Calu3 (cell line): ENCODE measurements around the gene OSBP2. TPM values are rescaled to one million over a fixed set of nuclear protein-coding genes. Genes with fewer than 3 reads are reported as not detected.

Experiments used
- BruUV-seq: library from RNA; stranded (reverse); fragments of 400-500 nt; replicated peaks from 2 replicates; lab custom pipeline; 2021; lab: Mats Ljungman, UMichigan
- CTCF ChIA-PET: fragments of 300-600 bp; sonication (Branson Sonifier 250); formaldehyde crosslinking; loops from one replicate; lab custom pipeline; 2022; ENCODE audit warnings: antibody characterized with exemption; lab: Charles Lee
- DNase-seq: peaks from one replicate; pipeline ENCODE4 v3.0.0; 2022
- H3K27ac Mint-ChIP-seq: one replicate; pipeline ENCODE4 v1.8.0; 2022; ENCODE audit warnings: mixed read lengths; ENCODE audit not compliant: unreplicated experiment
- H3K27me3 Mint-ChIP-seq: one replicate; pipeline ENCODE4 v1.8.0; 2022; ENCODE audit warnings: mixed read lengths; ENCODE audit not compliant: unreplicated experiment
- H3K36me3 Mint-ChIP-seq: one replicate; pipeline ENCODE4 v1.8.0; 2022; ENCODE audit warnings: mild to moderate bottlenecking, moderate library complexity, mixed read lengths; ENCODE audit not compliant: insufficient read depth, unreplicated experiment
- H3K4me1 Mint-ChIP-seq: one replicate; pipeline ENCODE4 v1.8.0; 2022; ENCODE audit warnings: mild to moderate bottlenecking, low read depth, mixed read lengths; ENCODE audit not compliant: unreplicated experiment
- H3K4me3 Mint-ChIP-seq: one replicate; pipeline ENCODE4 v1.8.0; 2022; ENCODE audit warnings: mild to moderate bottlenecking, low read depth, moderate library complexity, mixed read lengths; ENCODE audit not compliant: unreplicated experiment
- H3K9me3 Mint-ChIP-seq: one replicate; pipeline ENCODE4 v1.8.0; 2022; ENCODE audit warnings: low read depth, mixed read lengths; ENCODE audit not compliant: unreplicated experiment
- intact Hi-C: fragments of 100-400 bp; cut with micrococcal nuclease; formaldehyde crosslinking; loops from one replicate; pipeline ENCODE4 v1.10.0; 2022; ENCODE audit not compliant: unreplicated experiment
- total RNA-seq: library from RNA; stranded (reverse); gene quantifications from 2 replicates; pipeline ENCODE4 v1.2.3, GENCODE V29; 2022
- TF ChIP-seq, protein P1 (sequence below): fragments of 200-600 bp; IDR thresholded peaks from one replicate; pipeline ENCODE4 v1.8.0; 2022; ENCODE audit warnings: antibody characterized with exemption; ENCODE audit not compliant: unreplicated experiment

The OSBP2 gene
- total RNA-seq, 1 experiment from 2014 or later: 5.2 TPM

DNA sequence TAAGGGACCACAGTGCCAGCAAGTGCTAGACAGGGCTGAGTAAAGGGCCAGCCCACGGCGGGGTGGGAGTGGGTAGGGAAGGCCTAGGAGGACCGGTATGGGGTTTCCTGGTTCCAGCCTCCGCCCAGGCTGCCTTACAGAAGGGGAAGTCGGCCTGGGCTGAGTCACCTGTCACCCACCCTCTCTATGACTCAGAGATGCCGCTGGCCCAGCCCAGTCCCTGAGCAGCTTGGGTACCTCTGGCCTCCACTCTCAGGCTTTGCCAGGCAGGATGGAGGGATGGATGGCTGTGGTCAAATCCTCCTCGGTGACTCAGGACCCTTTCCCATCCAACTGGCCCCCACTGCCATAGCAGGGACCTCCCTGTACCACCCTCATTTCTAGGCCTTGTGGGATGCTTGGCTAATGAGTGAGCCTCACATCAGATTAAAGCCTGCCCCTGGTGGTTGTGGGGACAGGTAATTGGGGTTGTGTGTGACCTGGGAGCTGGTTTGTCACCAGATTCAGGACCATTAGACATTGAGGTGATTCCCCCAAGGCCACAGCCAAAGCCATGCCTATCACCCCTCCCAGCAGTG is 45.2 kb upstream of the OSBP2 start:
- DNase-seq: peak; percentile 89
- Mint-ChIP-seq H3K4me1 (peaks cover 6% of the 10 kb centered on the region), H3K27me3 (no peaks in the 10 kb centered on the region), H3K27ac (peak overlapping the region; percentile 66), H3K4me3 (no peak overlapping the region), H3K36me3 (no peaks in the 10 kb centered on the region), H3K9me3 (no peaks in the 10 kb centered on the region)
- TF ChIP-seq, protein P1, sequence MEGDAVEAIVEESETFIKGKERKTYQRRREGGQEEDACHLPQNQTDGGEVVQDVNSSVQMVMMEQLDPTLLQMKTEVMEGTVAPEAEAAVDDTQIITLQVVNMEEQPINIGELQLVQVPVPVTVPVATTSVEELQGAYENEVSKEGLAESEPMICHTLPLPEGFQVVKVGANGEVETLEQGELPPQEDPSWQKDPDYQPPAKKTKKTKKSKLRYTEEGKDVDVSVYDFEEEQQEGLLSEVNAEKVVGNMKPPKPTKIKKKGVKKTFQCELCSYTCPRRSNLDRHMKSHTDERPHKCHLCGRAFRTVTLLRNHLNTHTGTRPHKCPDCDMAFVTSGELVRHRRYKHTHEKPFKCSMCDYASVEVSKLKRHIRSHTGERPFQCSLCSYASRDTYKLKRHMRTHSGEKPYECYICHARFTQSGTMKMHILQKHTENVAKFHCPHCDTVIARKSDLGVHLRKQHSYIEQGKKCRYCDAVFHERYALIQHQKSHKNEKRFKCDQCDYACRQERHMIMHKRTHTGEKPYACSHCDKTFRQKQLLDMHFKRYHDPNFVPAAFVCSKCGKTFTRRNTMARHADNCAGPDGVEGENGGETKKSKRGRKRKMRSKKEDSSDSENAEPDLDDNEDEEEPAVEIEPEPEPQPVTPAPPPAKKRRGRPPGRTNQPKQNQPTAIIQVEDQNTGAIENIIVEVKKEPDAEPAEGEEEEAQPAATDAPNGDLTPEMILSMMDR: peak; percentile 16
- no TSS peak for BruUV-seq
- CTCF ChIA-PET: interaction anchor here (0.6 to 1.9 kb wide), 7 partner anchors 11 to 106 kb away, joined by 3 to 5 read pairs (median 4); partner anchors contain the start of genes DUSP18 and SLC35E4
- intact Hi-C loops: no loop called here

GRCh38 chr22:30650508-30651116 is 44.1 kb upstream of the OSBP2 start:
- no TSS peak for BruUV-seq
- intact Hi-C loops: no loop called here
- no peak overlapping the region for H3K27ac Mint-ChIP-seq
- no peaks in the 10 kb centered on the region for H3K9me3 Mint-ChIP-seq
- TF ChIP-seq, protein P1: no peak
- peaks cover 6% of the 10 kb centered on the region for H3K4me1 Mint-ChIP-seq
- H3K27me3 Mint-ChIP-seq: no peaks in the 10 kb centered on the region
- no peak overlapping the region for H3K4me3 Mint-ChIP-seq
- DNase-seq: no peak
- no peaks in the 10 kb centered on the region for H3K36me3 Mint-ChIP-seq
- CTCF ChIA-PET: interaction anchor here (0.7 kb wide), 1 partner anchor 16 kb away, joined by 4 read pairs; no protein-coding TSS in a partner anchor

- H3K4me1 Mint-ChIP-seq: peaks cover 6% of the 10 kb centered on the region
- H3K36me3 Mint-ChIP-seq: no peaks in the 10 kb centered on the region
- CTCF ChIA-PET: interaction anchor here (0.6 kb wide), 1 partner anchor 417 kb away, joined by 3 read pairs; no protein-coding TSS in a partner anchor
- intact Hi-C loops: no loop called here
- no peak overlapping the region for H3K4me3 Mint-ChIP-seq
- no peaks in the 10 kb centered on the region for H3K27me3 Mint-ChIP-seq
- BruUV-seq: no TSS peak
- no peak overlapping the region for H3K27ac Mint-ChIP-seq
- no peak for DNase-seq
- TF ChIP-seq, protein P1: no peak
- no peaks in the 10 kb centered on the region for H3K9me3 Mint-ChIP-seq
Measured at GRCh38 chr22:30652852-30653251, 41.8 kb upstream of the OSBP2 start.

GRCh38 chr22:30654361-30654760 is 40.3 kb upstream of the OSBP2 start:
- H3K36me3 Mint-ChIP-seq: no peaks in the 10 kb centered on the region
- intact Hi-C loops: no loop called here
- no TSS peak for BruUV-seq

More at GRCh38 chr22:30654361-30654760, 40.3 kb upstream of the OSBP2 start:
- CTCF ChIA-PET: interaction anchor here (0.7 kb wide), 1 partner anchor 93 kb away, joined by 3 read pairs; no protein-coding TSS in a partner anchor
- peaks cover 1% of the 10 kb centered on the region for H3K4me1 Mint-ChIP-seq
- no peak overlapping the region for H3K27ac Mint-ChIP-seq
- no peak for DNase-seq
- TF ChIP-seq, protein P1: no peak
- no peaks in the 10 kb centered on the region for H3K27me3 Mint-ChIP-seq
- H3K9me3 Mint-ChIP-seq: no peaks in the 10 kb centered on the region
- no peak overlapping the region for H3K4me3 Mint-ChIP-seq
